Hepatocyte (in vitro differentiated cells): ENCODE data around the gene UNC119. TPM values are rescaled to one million over a fixed set of nuclear protein-coding genes. Genes with fewer than 3 reads are reported as not detected.

Experiments
- DNase-seq: peaks from one replicate; pipeline ENCODE4 v3.0.0-alpha.2; 2016; ENCODE audit warnings: low spot score
- H2AFZ ChIP-seq: fragments of 200-600 bp; sonication (generic); 2 replicates; pipeline ENCODE4 v1.6.0; 2016; ENCODE audit warnings: antibody characterized with exemption, mild to moderate bottlenecking
- H3K27ac ChIP-seq: fragments of 200-600 bp; sonication (generic); 2 replicates; pipeline ENCODE4 v1.5.1; 2016; ENCODE audit warnings: mild to moderate bottlenecking
- H3K27me3 ChIP-seq: fragments of 200-600 bp; sonication (generic); 2 replicates; pipeline ENCODE4 v1.6.1; 2016
- H3K36me3 ChIP-seq: fragments of 200-600 bp; sonication (generic); replicated peaks from 2 replicates; pipeline ENCODE4 v1.5.1; 2016; ENCODE audit warnings: low read depth; ENCODE audit not compliant: insufficient read depth
- H3K4me1 ChIP-seq: fragments of 200-600 bp; sonication (generic); 2 replicates; pipeline ENCODE4 v1.5.1; 2016; ENCODE audit warnings: mild to moderate bottlenecking, moderate library complexity; ENCODE audit not compliant: insufficient read depth
- H3K4me2 ChIP-seq: fragments of 200-600 bp; sonication (generic); 2 replicates; pipeline ENCODE4 v1.6.0; 2016
- H3K4me3 ChIP-seq: fragments of 200-600 bp; sonication (generic); 2 replicates; pipeline ENCODE4 v1.5.1; 2016; ENCODE audit warnings: mild to moderate bottlenecking
- H3K79me2 ChIP-seq: fragments of 200-600 bp; sonication (generic); 2 replicates; pipeline ENCODE4 v1.6.0; 2017; ENCODE audit warnings: mild to moderate bottlenecking
- H3K9me2 ChIP-seq: fragments of 200-600 bp; sonication (generic); replicated peaks from 2 replicates; pipeline ENCODE4 v1.6.0; 2017; ENCODE audit warnings: mild to moderate bottlenecking; ENCODE audit not compliant: insufficient read depth
- H3K9me3 ChIP-seq: fragments of 200-600 bp; sonication (generic); 2 replicates; pipeline ENCODE4 v1.5.1; 2016; ENCODE audit warnings: low read depth, mild to moderate bottlenecking
- H4K20me1 ChIP-seq: fragments of 200-600 bp; sonication (generic); 2 replicates; pipeline ENCODE4 v1.6.0; 2016; ENCODE audit warnings: mild to moderate bottlenecking; ENCODE audit not compliant: insufficient read depth, poor library complexity, severe bottlenecking
- CTCF ChIP-seq: fragments of 200-600 bp; sonication (generic); IDR thresholded peaks from 2 replicates; pipeline ENCODE4 v1.5.1; 2016; ENCODE audit warnings: antibody characterized with exemption, mild to moderate bottlenecking; ENCODE audit not compliant: poor library complexity
- EZH2 ChIP-seq: fragments of 200-600 bp; sonication (generic); IDR thresholded peaks from 2 replicates; pipeline ENCODE4 v1.6.1; 2016; ENCODE audit warnings: antibody characterized with exemption, mild to moderate bottlenecking, borderline replicate concordance
- EZH2phosphoT487 ChIP-seq: fragments of 200-600 bp; sonication (generic); IDR thresholded peaks from one replicate; pipeline ENCODE4 v1.6.1; 2018; ENCODE audit warnings: antibody characterized with exemption, mild to moderate bottlenecking, low read depth, moderate library complexity; ENCODE audit not compliant: unreplicated experiment, severe bottlenecking
- WGBS: methylation state at CpG from one replicate; pipeline ENCODE4 v1.1.6; 2016; ENCODE audit warnings: low lambda C conversion rate; ENCODE audit errors: missing lambda C conversion rate; 5-methylcytosine and 5-hydroxymethylcytosine counted together
- polyA plus RNA-seq: library from polyadenylated mRNA; unstranded; fragments of >200 nt; fragmentation: Nextera tagmentation; extraction: Ambion mirVana; gene quantifications from 2 replicates; pipeline ENCODE4 v1.2.1, GENCODE V29; 2016
- total RNA-seq: library from RNA; depleted of rRNA; stranded (reverse); fragments of >200 nt; gene quantifications from 2 replicates; pipeline ENCODE4 v1.2.3, GENCODE V29; 2014

UNC119 gene
- total and polyA plus RNA-seq, 2 experiments from 2014 or later, result 68.1 to 87.6 TPM

- no peak overlapping the region for H3K4me2 ChIP-seq
- no peaks in the 10 kb centered on the region for H3K9me3 ChIP-seq
- no peaks in the 10 kb centered on the region for H4K20me1 ChIP-seq
- no peaks in the 10 kb centered on the region for H3K27me3 ChIP-seq
- H3K4me3 ChIP-seq, result no peak overlapping the region
- no peak for DNase-seq
- 91% methylated on average over 2 of the region's 2 CpGs for WGBS
- no peak overlapping the region for H3K27ac ChIP-seq
- no peaks in the 10 kb centered on the region for H3K4me1 ChIP-seq
- no peaks in the 10 kb centered on the region for H3K36me3 ChIP-seq
- TF ChIP-seq CTCF (no peak), EZH2phosphoT487 (no peak), EZH2 (no peak)
- H3K9me2 ChIP-seq, result no peaks in the 10 kb centered on the region
- H3K79me2 ChIP-seq, result peaks cover 5% of the 10 kb centered on the region
- no peak overlapping the region for H2AFZ ChIP-seq
Measured at GRCh38 chr17:28545141-28545503, 7.3 kb downstream of the UNC119 start.

GRCh38 chr17:28544402-28545140, 7.9 kb downstream of the UNC119 start:
- H3K79me2 ChIP-seq, result no peaks in the 10 kb centered on the region
- H3K4me3 ChIP-seq, result no peak overlapping the region
- H3K4me2 ChIP-seq, result no peak overlapping the region
- no peak for DNase-seq
- no peaks in the 10 kb centered on the region for H4K20me1 ChIP-seq
- no peak overlapping the region for H3K27ac ChIP-seq
- H3K36me3 ChIP-seq, result no peaks in the 10 kb centered on the region
- no peaks in the 10 kb centered on the region for H3K4me1 ChIP-seq
- no peaks in the 10 kb centered on the region for H3K9me3 ChIP-seq
- 76% methylated on average over 4 of the region's 4 CpGs for WGBS
- TF ChIP-seq CTCF (no peak), EZH2phosphoT487 (no peak), EZH2 (no peak)
- H3K9me2 ChIP-seq, result no peaks in the 10 kb centered on the region
- no peaks in the 10 kb centered on the region for H3K27me3 ChIP-seq
- no peak overlapping the region for H2AFZ ChIP-seq

- Histone ChIP-seq H3K9me2 (no peaks in the 10 kb centered on the region), H3K27ac (no peak overlapping the region), H3K4me3 (no peak overlapping the region), H3K79me2 (no peaks in the 10 kb centered on the region), H2AFZ (no peak overlapping the region), H3K36me3 (no peaks in the 10 kb centered on the region), H4K20me1 (no peaks in the 10 kb centered on the region), H3K9me3 (no peaks in the 10 kb centered on the region), H3K27me3 (no peaks in the 10 kb centered on the region), H3K4me2 (no peak overlapping the region), H3K4me1 (no peaks in the 10 kb centered on the region)
- no peak for DNase-seq
- TF ChIP-seq EZH2, result no peak
- 77% methylated on average over 4 of the region's 4 CpGs for WGBS
Measured at GRCh38 chr17:28541439-28541838, 11.0 kb downstream of the UNC119 start.

GRCh38 chr17:28540231-28540630, 12.2 kb downstream of the UNC119 start:
- Histone ChIP-seq H3K9me3 (no peaks in the 10 kb centered on the region), H3K4me1 (no peaks in the 10 kb centered on the region), H3K4me3 (no peak overlapping the region), H3K4me2 (no peak overlapping the region), H4K20me1 (no peaks in the 10 kb centered on the region), H3K79me2 (no peaks in the 10 kb centered on the region), H3K9me2 (no peaks in the 10 kb centered on the region), H2AFZ (no peak overlapping the region), H3K36me3 (no peaks in the 10 kb centered on the region), H3K27ac (no peak overlapping the region), H3K27me3 (no peaks in the 10 kb centered on the region)
- TF ChIP-seq EZH2phosphoT487 (no peak), EZH2 (no peak), CTCF (no peak)
- no peak for DNase-seq
- 89% methylated on average over 4 of the region's 4 CpGs for WGBS
